ENCODE measurements around the gene EPX.

The EPX gene

DNA sequence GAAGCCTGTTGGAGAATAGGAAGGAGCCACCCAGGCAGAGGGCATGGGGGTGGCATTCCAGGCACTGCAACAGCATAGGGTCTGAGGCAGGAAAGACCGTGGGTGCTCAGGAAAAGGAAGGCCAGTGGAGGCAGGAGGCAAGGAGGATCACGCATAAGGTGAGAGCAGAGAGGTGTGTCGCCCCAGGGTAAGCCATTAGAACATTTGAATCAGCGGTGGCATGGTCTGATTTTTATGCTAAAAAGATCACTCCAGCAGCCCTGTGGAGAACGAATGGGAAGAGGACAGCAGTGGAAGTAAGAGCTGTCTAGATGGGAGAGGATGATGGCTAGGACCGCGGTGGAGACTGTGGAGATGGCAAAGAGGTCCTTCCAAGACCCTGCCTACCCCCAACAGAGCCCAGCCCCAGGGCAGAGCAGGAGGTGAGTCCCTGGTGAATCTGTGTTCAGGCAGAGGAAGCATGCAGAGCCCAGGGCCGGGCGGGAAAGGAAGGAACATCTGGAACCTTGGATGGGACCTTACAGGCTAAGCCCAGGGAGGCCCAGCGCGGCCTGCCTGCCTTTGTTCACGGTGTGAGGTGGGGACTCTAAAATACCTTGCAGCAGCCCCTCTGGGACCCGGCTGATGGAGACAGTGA is 53.7 kb downstream of the EPX start:
- H3K36me3 ChIP-seq (ENCODE audit: control insufficient read depth, low read depth, low read length): no peaks in the 10 kb centered on the region
- H3K27me3 ChIP-seq (ENCODE audit: control insufficient read depth, insufficient read depth, low read length): peaks cover 59% of the 10 kb centered on the region
- H3K4me3 ChIP-seq (ENCODE audit: low read length): no peak overlapping the region
- no peaks in the 10 kb centered on the region for H3K9me3 ChIP-seq (ENCODE audit: control insufficient read depth, low read depth, low read length)
- H3K27ac ChIP-seq (ENCODE audit: low read length): no peak overlapping the region
- no peak overlapping the region for H3K9ac ChIP-seq (ENCODE audit: low read length)
- peaks cover 3% of the 10 kb centered on the region for H3K4me1 ChIP-seq (ENCODE audit: control insufficient read depth, low read depth, low read length)

GRCh38 chr17:58246781-58247180 is 54.3 kb downstream of the EPX start:
- Histone ChIP-seq H3K4me1 (ENCODE audit: control insufficient read depth, low read depth, low read length) (peaks cover 3% of the 10 kb centered on the region), H3K9me3 (ENCODE audit: control insufficient read depth, low read depth, low read length) (no peaks in the 10 kb centered on the region), H3K27ac (ENCODE audit: low read length) (no peak overlapping the region), H3K9ac (ENCODE audit: low read length) (no peak overlapping the region), H3K36me3 (ENCODE audit: control insufficient read depth, low read depth, low read length) (no peaks in the 10 kb centered on the region), H3K27me3 (ENCODE audit: control insufficient read depth, insufficient read depth, low read length) (peaks cover 64% of the 10 kb centered on the region), H3K4me3 (ENCODE audit: low read length) (no peak overlapping the region)

DNA sequence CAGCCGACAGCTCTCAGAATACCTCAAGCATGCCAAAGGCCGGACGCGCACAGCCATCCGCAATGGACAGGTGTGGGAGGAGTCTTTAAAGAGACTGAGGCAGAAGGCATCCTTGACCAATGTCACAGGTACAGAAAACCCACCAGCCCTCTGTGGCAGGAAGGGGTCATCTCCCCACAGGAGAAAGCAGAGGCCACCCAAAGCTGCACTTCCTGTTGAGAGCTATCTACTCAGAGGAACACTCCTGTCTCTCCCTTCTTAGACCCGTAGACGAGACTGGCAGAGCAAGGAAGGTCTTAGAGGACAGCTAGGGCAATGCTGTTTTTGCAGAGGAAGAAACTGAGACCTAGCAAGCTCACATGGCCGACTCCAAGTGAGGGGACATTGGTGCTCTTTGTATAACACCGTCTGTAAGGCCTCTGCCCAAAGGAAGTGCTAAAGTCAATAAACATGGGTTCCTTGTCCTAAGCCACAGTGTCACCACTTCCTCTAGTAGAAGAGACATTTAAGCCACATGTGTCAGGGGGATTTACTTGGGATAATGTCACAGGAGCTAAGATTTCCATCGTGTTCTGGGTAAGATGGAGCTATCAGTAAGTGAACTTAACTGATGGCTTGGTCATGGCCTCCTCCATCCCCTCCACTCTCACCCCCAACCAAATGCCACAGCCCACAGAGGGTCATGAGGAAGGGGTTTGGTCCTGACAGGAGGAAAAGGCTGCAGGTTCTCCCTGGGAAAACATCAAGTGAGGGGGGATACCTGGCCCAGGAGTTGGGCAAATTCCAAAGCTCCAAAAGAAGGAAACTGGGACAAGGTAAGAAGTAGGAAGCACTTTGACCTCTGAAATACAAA is 55.2 kb downstream of the EPX start:
- no peak overlapping the region for H3K9ac ChIP-seq (ENCODE audit: low read length)
- H3K27ac ChIP-seq (ENCODE audit: low read length): no peak overlapping the region
- no peaks in the 10 kb centered on the region for H3K36me3 ChIP-seq (ENCODE audit: control insufficient read depth, low read depth, low read length)
- peaks cover 3% of the 10 kb centered on the region for H3K4me1 ChIP-seq (ENCODE audit: control insufficient read depth, low read depth, low read length)
- no peak overlapping the region for H3K4me3 ChIP-seq (ENCODE audit: low read length)
- peaks cover 71% of the 10 kb centered on the region for H3K27me3 ChIP-seq (ENCODE audit: control insufficient read depth, insufficient read depth, low read length)
- no peaks in the 10 kb centered on the region for H3K9me3 ChIP-seq (ENCODE audit: control insufficient read depth, low read depth, low read length)

DNA sequence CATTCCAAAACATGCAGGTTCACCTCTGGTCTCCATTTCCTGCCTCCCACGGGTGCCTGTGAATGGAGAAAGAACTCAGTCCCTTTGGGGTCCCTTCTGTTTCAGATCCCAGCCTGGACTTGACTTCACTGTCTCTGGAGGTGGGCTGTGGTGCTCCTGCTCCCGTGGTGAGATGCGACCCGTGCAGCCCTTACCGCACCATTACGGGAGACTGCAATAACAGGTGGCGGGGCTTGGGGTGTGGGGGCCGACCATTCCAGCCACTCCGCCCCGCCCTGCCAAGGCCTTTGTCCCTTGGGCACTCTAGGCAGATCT is 56.4 kb downstream of the EPX start:
- peak overlapping the region; percentile 55 for H3K4me3 ChIP-seq (ENCODE audit: low read length)
- peaks cover 77% of the 10 kb centered on the region for H3K27me3 ChIP-seq (ENCODE audit: control insufficient read depth, insufficient read depth, low read length)
- peaks cover 3% of the 10 kb centered on the region for H3K4me1 ChIP-seq (ENCODE audit: control insufficient read depth, low read depth, low read length)
- no peak overlapping the region for H3K9ac ChIP-seq (ENCODE audit: low read length)
- no peak overlapping the region for H3K27ac ChIP-seq (ENCODE audit: low read length)
- H3K36me3 ChIP-seq (ENCODE audit: control insufficient read depth, low read depth, low read length): no peaks in the 10 kb centered on the region
- H3K9me3 ChIP-seq (ENCODE audit: control insufficient read depth, low read depth, low read length): no peaks in the 10 kb centered on the region

DNA sequence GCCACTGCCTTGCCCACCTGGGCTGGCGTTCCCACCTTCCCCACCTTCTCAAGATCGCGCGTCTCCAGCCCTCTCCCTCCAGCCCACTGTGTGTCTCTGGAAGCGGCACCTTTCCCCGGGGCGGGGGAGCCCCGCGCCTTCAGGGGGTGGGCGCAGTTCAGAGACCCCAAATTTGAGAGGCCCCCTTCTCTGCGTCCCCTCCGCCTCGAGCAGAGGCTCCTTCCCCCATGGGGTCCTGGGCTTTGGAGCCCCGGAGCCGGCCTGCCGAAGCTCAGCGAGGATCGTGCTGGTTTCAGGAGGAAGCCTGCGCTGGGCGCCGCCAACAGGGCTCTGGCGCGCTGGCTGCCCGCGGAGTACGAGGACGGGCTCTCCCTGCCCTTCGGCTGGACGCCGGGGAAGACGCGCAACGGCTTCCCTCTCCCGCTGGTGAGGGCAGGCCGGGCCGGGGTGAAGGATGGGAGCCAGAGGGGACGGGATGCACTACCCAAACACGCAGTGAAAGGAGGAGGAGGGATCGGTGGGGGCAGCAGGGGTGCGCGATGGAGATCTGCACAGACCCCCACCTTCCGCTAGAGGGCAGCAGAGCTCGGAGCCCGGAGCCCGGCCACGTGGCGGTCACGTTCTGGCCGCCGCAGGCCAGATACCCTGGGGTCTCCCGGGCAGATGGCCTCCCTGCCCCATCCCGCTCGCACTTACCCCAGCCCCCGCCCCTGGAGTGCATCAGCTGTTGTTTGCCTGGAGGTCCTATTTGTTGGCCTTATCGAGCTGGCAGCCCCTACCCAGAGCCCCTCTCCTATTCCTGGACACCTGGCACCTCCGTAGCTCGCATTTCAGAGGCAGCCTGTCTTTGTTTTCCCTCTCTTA is 57.0 kb downstream of the EPX start:
- H3K36me3 ChIP-seq (ENCODE audit: control insufficient read depth, low read depth, low read length): no peaks in the 10 kb centered on the region
- peaks cover 82% of the 10 kb centered on the region for H3K27me3 ChIP-seq (ENCODE audit: control insufficient read depth, insufficient read depth, low read length)
- peaks cover 3% of the 10 kb centered on the region for H3K4me1 ChIP-seq (ENCODE audit: control insufficient read depth, low read depth, low read length)
- no peak overlapping the region for H3K9ac ChIP-seq (ENCODE audit: low read length)
- H3K4me3 ChIP-seq (ENCODE audit: low read length): peak overlapping the region; percentile 55
- H3K27ac ChIP-seq (ENCODE audit: low read length): no peak overlapping the region
- no peaks in the 10 kb centered on the region for H3K9me3 ChIP-seq (ENCODE audit: control insufficient read depth, low read depth, low read length)

DNA sequence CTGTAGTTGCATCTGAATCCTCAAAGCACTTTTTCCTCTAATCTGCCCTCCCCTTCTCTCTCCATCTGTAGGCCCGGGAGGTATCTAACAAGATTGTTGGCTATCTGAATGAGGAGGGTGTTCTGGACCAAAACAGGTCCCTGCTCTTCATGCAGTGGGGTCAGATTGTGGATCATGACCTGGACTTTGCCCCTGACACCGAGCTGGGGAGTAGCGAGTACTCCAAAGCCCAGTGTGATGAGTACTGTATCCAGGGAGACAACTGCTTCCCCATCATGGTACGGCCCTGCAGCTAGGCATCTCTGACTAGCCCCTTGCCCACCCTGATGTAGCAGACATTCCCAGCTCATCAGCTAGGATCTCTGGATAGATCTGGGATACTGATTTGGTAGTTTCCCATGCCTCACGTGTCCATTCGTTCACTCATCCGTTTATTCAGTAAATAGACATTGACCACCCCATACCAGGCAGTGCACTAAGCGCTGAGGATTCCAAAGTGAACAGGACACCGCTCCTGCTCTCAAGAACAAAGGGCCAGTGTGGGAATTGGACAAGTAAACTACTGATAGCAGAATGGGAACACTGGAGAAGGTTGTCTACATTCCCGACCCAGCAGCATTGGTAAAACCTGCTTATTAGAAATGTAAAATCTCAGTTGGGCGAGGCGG is 58.0 kb downstream of the EPX start:
- H3K36me3 ChIP-seq (ENCODE audit: control insufficient read depth, low read depth, low read length): no peaks in the 10 kb centered on the region
- H3K4me3 ChIP-seq (ENCODE audit: low read length): no peak overlapping the region
- H3K27me3 ChIP-seq (ENCODE audit: control insufficient read depth, insufficient read depth, low read length): peaks cover 88% of the 10 kb centered on the region
- no peak overlapping the region for H3K9ac ChIP-seq (ENCODE audit: low read length)
- H3K4me1 ChIP-seq (ENCODE audit: control insufficient read depth, low read depth, low read length): peaks cover 3% of the 10 kb centered on the region
- H3K9me3 ChIP-seq (ENCODE audit: control insufficient read depth, low read depth, low read length): no peaks in the 10 kb centered on the region
- no peak overlapping the region for H3K27ac ChIP-seq (ENCODE audit: low read length)

DNA sequence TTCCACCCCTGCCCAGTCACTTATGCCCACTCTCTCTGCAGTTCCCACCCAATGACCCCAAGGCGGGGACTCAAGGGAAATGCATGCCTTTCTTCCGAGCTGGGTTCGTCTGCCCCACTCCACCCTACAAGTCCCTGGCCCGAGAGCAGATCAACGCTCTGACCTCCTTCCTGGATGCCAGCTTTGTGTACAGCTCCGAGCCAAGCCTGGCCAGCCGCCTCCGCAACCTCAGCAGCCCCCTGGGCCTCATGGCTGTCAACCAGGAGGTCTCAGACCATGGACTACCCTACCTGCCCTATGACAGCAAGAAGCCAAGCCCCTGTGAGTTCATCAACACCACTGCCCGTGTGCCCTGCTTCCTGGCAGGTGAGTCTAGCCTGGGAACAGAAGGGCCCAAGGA is 59.6 kb downstream of the EPX start:
- no peaks in the 10 kb centered on the region for H3K36me3 ChIP-seq (ENCODE audit: control insufficient read depth, low read depth, low read length)
- no peak overlapping the region for H3K4me3 ChIP-seq (ENCODE audit: low read length)
- no peak overlapping the region for H3K9ac ChIP-seq (ENCODE audit: low read length)
- peaks cover 3% of the 10 kb centered on the region for H3K4me1 ChIP-seq (ENCODE audit: control insufficient read depth, low read depth, low read length)
- no peaks in the 10 kb centered on the region for H3K9me3 ChIP-seq (ENCODE audit: control insufficient read depth, low read depth, low read length)
- H3K27me3 ChIP-seq (ENCODE audit: control insufficient read depth, insufficient read depth, low read length): peaks cover 75% of the 10 kb centered on the region
- no peak overlapping the region for H3K27ac ChIP-seq (ENCODE audit: low read length)

DNA sequence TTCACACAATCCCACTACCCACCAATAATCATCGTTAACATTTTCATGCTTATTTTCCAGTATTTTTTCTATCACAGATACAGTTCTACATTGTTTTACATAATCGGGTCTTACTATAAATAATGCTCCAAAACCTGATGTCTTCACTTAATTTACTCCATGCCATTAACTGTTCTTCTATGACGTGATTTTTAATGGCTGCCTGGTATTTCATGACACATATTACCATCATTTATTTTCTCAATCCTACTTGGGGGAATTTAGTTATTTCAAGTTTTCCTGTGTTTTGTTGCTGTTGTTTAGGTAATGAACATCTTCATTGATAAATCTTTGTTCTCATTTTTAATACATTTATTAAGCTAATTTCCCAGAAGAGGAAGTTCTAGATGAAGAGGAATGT is 60.6 kb downstream of the EPX start:
- no peaks in the 10 kb centered on the region for H3K9me3 ChIP-seq (ENCODE audit: control insufficient read depth, low read depth, low read length)
- no peak overlapping the region for H3K4me3 ChIP-seq (ENCODE audit: low read length)
- H3K9ac ChIP-seq (ENCODE audit: low read length): no peak overlapping the region
- H3K27ac ChIP-seq (ENCODE audit: low read length): no peak overlapping the region
- no peaks in the 10 kb centered on the region for H3K36me3 ChIP-seq (ENCODE audit: control insufficient read depth, low read depth, low read length)
- H3K27me3 ChIP-seq (ENCODE audit: control insufficient read depth, insufficient read depth, low read length): peaks cover 69% of the 10 kb centered on the region
- peaks cover 3% of the 10 kb centered on the region for H3K4me1 ChIP-seq (ENCODE audit: control insufficient read depth, low read depth, low read length)

Data from iPS-18a (cell line).